ENCODE measurements around the gene GALNT17. TPM values are rescaled to one million over a fixed set of nuclear protein-coding genes. Genes with fewer than 3 reads are reported as not detected.

The GALNT17 gene
- total and polyA plus RNA-seq, 3 experiments from 2014 or later, result not detected

GRCh38 chr7:71404726-71405345 is 272.9 kb downstream of the GALNT17 start:
- DNase-seq, result no peak
- Histone ChIP-seq H3K27ac (ENCODE audit: low read depth, low read length) (no peak overlapping the region), H3K36me3 (ENCODE audit: insufficient read depth, low read length) (no peaks in the 10 kb centered on the region), H3K27me3 (ENCODE audit: insufficient read depth, low read length, poor library complexity, severe bottlenecking) (no peaks in the 10 kb centered on the region), H3K4me3 (ENCODE audit: low read length) (no peak overlapping the region), H3K9me3 (ENCODE audit: low read length) (no peaks in the 10 kb centered on the region), H3K4me1 (ENCODE audit: insufficient read depth, low read length) (no peaks in the 10 kb centered on the region)
- H3K36me3 Mint-ChIP-seq, result no peaks in the 10 kb centered on the region
- H3K27ac Mint-ChIP-seq, result no peak overlapping the region
- H3K9me3 Mint-ChIP-seq, result peaks cover 4 to 16% (median 11%) of the 10 kb centered on the region in 5 donors
- no peaks in the 10 kb centered on the region for H3K4me1 Mint-ChIP-seq
- POLR2A ChIA-PET, result no interaction called here
- no peak overlapping the region for H3K4me3 Mint-ChIP-seq
- H3K27me3 Mint-ChIP-seq, result peaks cover 0 to 1% of the 10 kb centered on the region in 2 donors
- CTCF ChIA-PET, result no interaction called here

DNA sequence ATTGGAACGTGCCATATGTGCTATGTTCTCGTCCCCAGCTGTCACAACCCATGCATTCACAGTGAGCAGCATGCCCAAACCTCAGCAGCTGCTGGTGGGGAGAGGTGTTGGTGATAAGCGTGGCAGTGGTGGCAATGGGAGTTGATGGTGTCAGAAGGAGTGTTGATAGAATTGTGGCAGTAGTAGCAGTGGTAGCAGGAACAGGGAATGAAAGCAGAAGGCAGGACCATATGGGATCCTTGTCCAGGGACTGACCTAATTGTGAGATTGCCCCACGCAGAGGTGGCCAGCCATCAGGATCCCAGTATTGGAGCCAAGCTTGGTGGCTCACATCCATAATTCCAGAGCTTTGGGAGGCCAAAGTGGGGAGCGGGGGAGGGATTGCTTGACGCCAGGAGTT is 276.3 kb downstream of the GALNT17 start:
- no peaks in the 10 kb centered on the region for H3K27me3 ChIP-seq (ENCODE audit: insufficient read depth, low read length, poor library complexity, severe bottlenecking)
- H3K9me3 Mint-ChIP-seq, result peaks cover 13 to 27% (median 14%) of the 10 kb centered on the region in 5 donors
- H3K4me3 Mint-ChIP-seq, result no peak overlapping the region
- POLR2A ChIA-PET, result no interaction called here
- CTCF ChIA-PET, result no interaction called here
- H3K4me1 Mint-ChIP-seq, result no peaks in the 10 kb centered on the region
- H3K36me3 ChIP-seq (ENCODE audit: insufficient read depth, low read length), result no peaks in the 10 kb centered on the region
- H3K27ac ChIP-seq (ENCODE audit: low read depth, low read length), result no peak overlapping the region
- H3K4me3 ChIP-seq (ENCODE audit: low read length), result no peak overlapping the region
- no peak for DNase-seq
- H3K4me1 ChIP-seq (ENCODE audit: insufficient read depth, low read length), result no peaks in the 10 kb centered on the region
- peaks cover 0 to 1% of the 10 kb centered on the region in 2 donors for H3K27me3 Mint-ChIP-seq
- H3K9me3 ChIP-seq (ENCODE audit: low read length), result no peaks in the 10 kb centered on the region
- H3K27ac Mint-ChIP-seq, result no peak overlapping the region
- no peaks in the 10 kb centered on the region for H3K36me3 Mint-ChIP-seq

DNA sequence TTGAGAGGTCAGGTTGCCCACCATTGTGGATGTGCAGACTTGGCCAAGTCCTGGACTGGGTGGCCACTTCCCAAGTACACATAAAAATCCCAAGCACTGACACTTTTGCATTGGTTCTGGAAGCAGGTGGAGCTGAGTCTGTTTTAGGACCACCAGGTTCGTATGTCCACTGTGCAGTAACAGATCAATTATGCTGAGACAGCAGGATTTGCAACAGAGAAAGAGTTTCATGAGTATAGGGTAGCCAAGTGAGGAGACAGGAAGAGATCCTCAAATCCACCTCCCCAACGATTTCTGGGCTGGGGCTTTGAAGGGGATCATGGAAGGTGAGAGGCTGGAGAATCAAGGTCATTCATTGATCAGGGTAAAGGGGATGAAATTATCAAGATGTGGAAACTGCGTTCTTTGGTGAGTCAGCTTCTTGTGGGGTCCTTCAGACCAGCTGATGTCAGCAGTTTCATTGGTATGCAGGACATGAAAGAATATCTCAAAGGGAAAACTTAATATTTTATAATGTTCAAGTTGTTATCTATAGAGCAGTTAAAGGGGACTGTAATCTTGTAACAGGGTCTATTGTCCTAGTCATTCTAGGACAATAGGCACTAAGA is 277.7 kb downstream of the GALNT17 start:
- no peak for DNase-seq
- no peaks in the 10 kb centered on the region for H3K9me3 ChIP-seq (ENCODE audit: low read length)
- peaks cover 0 to 1% of the 10 kb centered on the region in 2 donors for H3K27me3 Mint-ChIP-seq
- no peak overlapping the region for H3K27ac ChIP-seq (ENCODE audit: low read depth, low read length)
- no peaks in the 10 kb centered on the region for H3K36me3 Mint-ChIP-seq
- no peaks in the 10 kb centered on the region for H3K4me1 ChIP-seq (ENCODE audit: insufficient read depth, low read length)
- ChIA-PET POLR2A (no interaction called here), CTCF (no interaction called here)
- H3K27me3 ChIP-seq (ENCODE audit: insufficient read depth, low read length, poor library complexity, severe bottlenecking), result no peaks in the 10 kb centered on the region
- H3K4me3 Mint-ChIP-seq, result no peak overlapping the region
- H3K27ac Mint-ChIP-seq, result no peak overlapping the region
- no peaks in the 10 kb centered on the region for H3K36me3 ChIP-seq (ENCODE audit: insufficient read depth, low read length)
- no peak overlapping the region for H3K4me3 ChIP-seq (ENCODE audit: low read length)
- H3K4me1 Mint-ChIP-seq, result no peaks in the 10 kb centered on the region
- H3K9me3 Mint-ChIP-seq, result peaks cover 4 to 27% (median 13%) of the 10 kb centered on the region in 5 donors

DNA sequence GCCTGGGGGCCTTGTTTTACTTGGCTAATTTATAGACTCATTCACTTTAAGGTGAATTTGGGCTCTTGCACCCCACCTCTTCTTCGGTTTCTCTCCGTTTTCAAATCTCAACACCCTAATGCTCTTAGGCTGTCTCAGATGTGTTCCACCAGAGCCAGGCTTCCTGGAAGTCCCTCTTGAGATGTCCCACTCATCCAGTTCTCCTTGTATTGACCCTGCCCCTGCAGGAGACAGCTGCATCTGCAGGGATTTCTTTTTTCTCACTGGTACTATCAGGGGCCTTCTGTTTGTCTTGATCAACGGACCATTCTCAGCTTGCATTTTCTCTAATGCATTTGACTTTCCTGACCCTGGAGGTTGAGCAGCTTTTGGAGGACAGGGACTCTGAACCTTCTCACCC is 279.5 kb downstream of the GALNT17 start:
- Mint-ChIP-seq H3K9me3 (peaks cover 0 to 27% (median 13%) of the 10 kb centered on the region in 5 donors), H3K27ac (no peak overlapping the region), H3K4me3 (no peak overlapping the region), H3K4me1 (no peaks in the 10 kb centered on the region), H3K36me3 (no peaks in the 10 kb centered on the region), H3K27me3 (peaks cover 0 to 1% of the 10 kb centered on the region in 2 donors)
- Histone ChIP-seq H3K27ac (ENCODE audit: low read depth, low read length) (no peak overlapping the region), H3K36me3 (ENCODE audit: insufficient read depth, low read length) (no peaks in the 10 kb centered on the region), H3K9me3 (ENCODE audit: low read length) (no peaks in the 10 kb centered on the region), H3K4me3 (ENCODE audit: low read length) (no peak overlapping the region), H3K27me3 (ENCODE audit: insufficient read depth, low read length, poor library complexity, severe bottlenecking) (no peaks in the 10 kb centered on the region), H3K4me1 (ENCODE audit: insufficient read depth, low read length) (no peaks in the 10 kb centered on the region)
- ChIA-PET POLR2A (no interaction called here), CTCF (no interaction called here)
- DNase-seq, result no peak

GRCh38 chr7:71414490-71414889 is 282.5 kb downstream of the GALNT17 start:
- H3K9me3 Mint-ChIP-seq, result peaks cover 6 to 21% (median 15%) of the 10 kb centered on the region in 5 donors
- CTCF ChIA-PET, result no interaction called here
- Histone ChIP-seq H3K4me1 (ENCODE audit: insufficient read depth, low read length) (no peaks in the 10 kb centered on the region), H3K4me3 (ENCODE audit: low read length) (no peak overlapping the region), H3K27ac (ENCODE audit: low read depth, low read length) (no peak overlapping the region), H3K9me3 (ENCODE audit: low read length) (no peaks in the 10 kb centered on the region), H3K27me3 (ENCODE audit: insufficient read depth, low read length, poor library complexity, severe bottlenecking) (no peaks in the 10 kb centered on the region), H3K36me3 (ENCODE audit: insufficient read depth, low read length) (no peaks in the 10 kb centered on the region)
- no peak overlapping the region for H3K27ac Mint-ChIP-seq
- POLR2A ChIA-PET, result no interaction called here
- no peaks in the 10 kb centered on the region for H3K36me3 Mint-ChIP-seq
- peaks cover 0 to 1% of the 10 kb centered on the region in 2 donors for H3K27me3 Mint-ChIP-seq
- no peaks in the 10 kb centered on the region for H3K4me1 Mint-ChIP-seq
- DNase-seq, result no peak
- no peak overlapping the region for H3K4me3 Mint-ChIP-seq

DNA sequence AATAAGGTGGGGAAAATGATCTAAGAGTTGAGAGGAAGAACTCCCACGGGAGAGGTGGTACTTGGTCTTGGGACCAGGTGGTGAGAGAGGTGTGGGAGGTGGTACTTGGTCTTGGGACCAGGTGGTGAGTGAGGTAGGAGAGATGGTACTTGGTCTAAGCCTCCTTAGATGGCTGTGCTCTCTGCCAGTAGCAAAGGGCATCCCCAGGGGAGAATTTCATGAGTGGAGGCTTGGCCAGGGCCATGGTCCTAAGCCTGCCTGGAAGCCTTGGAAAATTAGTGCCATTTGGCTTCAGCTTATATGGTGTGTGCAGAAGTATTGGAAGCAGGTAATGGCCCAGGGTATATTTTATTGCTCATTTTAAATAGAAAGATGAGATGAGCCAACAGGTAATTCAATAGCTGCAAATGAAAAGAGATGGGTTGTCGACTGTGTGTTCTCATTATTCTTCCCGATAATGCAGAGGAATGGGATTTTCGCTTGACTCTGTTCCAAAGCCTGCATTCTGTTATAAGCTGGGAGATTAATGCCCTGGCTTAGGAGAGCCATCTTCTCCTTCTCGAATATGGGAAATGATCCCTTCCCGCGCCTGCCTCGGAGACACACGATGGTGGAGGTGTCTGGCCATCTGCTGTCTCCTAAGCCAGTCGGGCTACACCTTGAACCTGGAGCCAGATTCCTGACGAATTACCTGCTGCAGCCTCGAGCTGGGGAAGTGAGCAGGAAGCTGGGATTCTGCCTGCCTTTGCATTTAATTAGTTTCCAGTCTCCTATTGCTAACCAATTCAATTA is 287.8 kb downstream of the GALNT17 start:
- Mint-ChIP-seq H3K4me3 (no peak overlapping the region), H3K27me3 (peaks cover 0 to 2% of the 10 kb centered on the region in 2 donors), H3K27ac (no peak overlapping the region), H3K36me3 (no peaks in the 10 kb centered on the region), H3K4me1 (no peaks in the 10 kb centered on the region), H3K9me3 (peaks cover 5 to 12% (median 8%) of the 10 kb centered on the region in 5 donors)
- H3K4me1 ChIP-seq (ENCODE audit: insufficient read depth, low read length), result no peaks in the 10 kb centered on the region
- H3K36me3 ChIP-seq (ENCODE audit: insufficient read depth, low read length), result no peaks in the 10 kb centered on the region
- POLR2A ChIA-PET, result no interaction called here
- DNase-seq, result no peak
- no peaks in the 10 kb centered on the region for H3K9me3 ChIP-seq (ENCODE audit: low read length)
- H3K4me3 ChIP-seq (ENCODE audit: low read length), result no peak overlapping the region
- CTCF ChIA-PET, result no interaction called here
- H3K27me3 ChIP-seq (ENCODE audit: insufficient read depth, low read length, poor library complexity, severe bottlenecking), result no peaks in the 10 kb centered on the region
- no peak overlapping the region for H3K27ac ChIP-seq (ENCODE audit: low read depth, low read length)

- Mint-ChIP-seq H3K4me1 (no peaks in the 10 kb centered on the region), H3K27ac (no peak overlapping the region), H3K27me3 (peaks cover 0 to 2% of the 10 kb centered on the region in 2 donors), H3K4me3 (no peak overlapping the region), H3K36me3 (no peaks in the 10 kb centered on the region), H3K9me3 (peaks cover 6 to 12% (median 10%) of the 10 kb centered on the region in 5 donors)
- POLR2A ChIA-PET, result no interaction called here
- Histone ChIP-seq H3K36me3 (ENCODE audit: insufficient read depth, low read length) (no peaks in the 10 kb centered on the region), H3K4me1 (ENCODE audit: insufficient read depth, low read length) (no peaks in the 10 kb centered on the region), H3K27me3 (ENCODE audit: insufficient read depth, low read length, poor library complexity, severe bottlenecking) (no peaks in the 10 kb centered on the region), H3K27ac (ENCODE audit: low read depth, low read length) (no peak overlapping the region), H3K9me3 (ENCODE audit: low read length) (no peaks in the 10 kb centered on the region), H3K4me3 (ENCODE audit: low read length) (no peak overlapping the region)
- DNase-seq, result no peak
- CTCF ChIA-PET, result no interaction called here
Measured at GRCh38 chr7:71422104-71422503, 290.2 kb downstream of the GALNT17 start.

Measured in CD8-positive, alpha-beta memory T cell (primary cell).